ENCODE results near the gene MRPL37. TPM values are rescaled to one million over a fixed set of nuclear protein-coding genes. Genes with fewer than 3 reads are reported as not detected.
A peak's percentile ranks its signal among the peaks of the same experiment; 100 is the strongest.

The MRPL37 gene
- total RNA-seq, 1 donor from 2014 or later, result 32.9 TPM

DNA sequence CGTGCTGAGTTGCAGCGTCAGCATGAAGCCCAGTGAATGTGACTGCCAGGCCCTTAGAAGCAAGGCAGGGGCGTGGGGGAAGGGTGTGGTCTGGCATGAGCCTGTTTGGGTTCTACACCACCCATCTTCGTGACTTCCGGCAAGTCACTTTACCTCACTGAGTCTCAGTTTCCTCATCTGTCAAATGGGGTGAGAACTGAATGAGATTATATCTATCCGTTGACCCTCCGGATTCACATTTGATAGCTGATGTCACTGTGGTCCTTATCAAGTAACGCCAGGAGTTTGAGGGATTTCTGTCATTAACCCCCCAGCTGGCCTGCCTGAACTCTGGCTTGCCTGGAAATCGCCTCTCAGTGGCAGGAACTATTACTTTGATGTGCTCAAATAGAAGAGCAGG, 15.6 kb downstream of the MRPL37 start:
- peaks cover 71 to 85% (median 82%) of the 10 kb centered on the region in 3 donors for H3K36me3 ChIP-seq (ENCODE audit: control insufficient read depth in 3 of 3, insufficient read depth in 3 of 3, low read length in 3 of 3)

DNA sequence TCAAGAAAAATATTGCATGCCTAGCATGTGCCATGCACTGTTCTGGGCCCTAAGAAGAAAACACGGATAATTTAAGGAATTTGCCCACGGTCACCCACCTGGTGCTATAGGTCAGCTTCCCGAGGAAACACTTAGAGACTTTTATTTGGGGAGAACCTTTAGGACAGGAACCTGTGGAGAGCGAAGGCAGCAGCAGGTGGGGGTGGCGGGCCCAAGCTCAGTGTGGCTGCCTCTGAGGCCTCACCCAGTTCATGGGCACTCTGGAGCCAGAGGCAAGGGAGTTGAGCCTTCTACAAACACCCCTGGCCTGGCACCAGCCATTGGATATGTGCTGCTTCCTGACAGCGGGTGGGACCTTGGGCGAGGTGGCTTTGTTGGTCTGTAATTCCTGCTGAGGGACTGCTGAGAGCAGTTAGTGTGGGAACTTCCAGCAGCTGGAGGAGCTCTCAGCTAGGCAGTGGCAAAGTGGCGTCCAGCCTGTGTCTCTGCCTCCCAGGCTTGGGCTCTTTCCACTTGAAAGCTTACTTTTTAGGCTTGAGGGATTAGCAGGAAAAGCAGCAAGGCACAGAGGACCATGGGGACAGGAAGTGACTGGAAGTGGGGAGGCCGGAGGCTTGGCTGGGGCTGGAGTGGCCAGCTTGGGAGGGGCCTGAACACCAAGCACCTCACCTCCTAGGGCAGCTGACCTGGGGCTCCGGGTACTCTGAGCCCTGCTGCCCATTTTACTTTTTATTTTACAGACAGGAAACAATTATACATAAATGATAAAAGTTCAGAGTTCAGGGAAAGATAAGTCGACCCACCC, 19.1 kb downstream of the MRPL37 start:
- H3K4me3 ChIP-seq (ENCODE audit: low read length in 3 of 3), result no peak overlapping the region
- H3K4me1 ChIP-seq (ENCODE audit: control insufficient read depth in 3 of 3, insufficient read depth in 3 of 3, low read length in 3 of 3), result peaks cover 26 to 31% (median 28%) of the 10 kb centered on the region in 3 donors
- peaks cover 46 to 50% (median 49%) of the 10 kb centered on the region in 3 donors for H3K36me3 ChIP-seq (ENCODE audit: control insufficient read depth in 3 of 3, insufficient read depth in 3 of 3, low read length in 3 of 3)
- peak overlapping the region in 2 of 3 donors; percentile 37 to 50 for H3K9ac ChIP-seq (ENCODE audit: low read depth in 1 of 3, low read length in 3 of 3)
- no peaks in the 10 kb centered on the region for H3K27me3 ChIP-seq (ENCODE audit: control insufficient read depth in 3 of 3, insufficient read depth in 3 of 3, low read length in 3 of 3)
- no peaks in the 10 kb centered on the region for H3K9me3 ChIP-seq (ENCODE audit: control insufficient read depth in 3 of 3, low read length in 3 of 3)
- H3K27ac ChIP-seq (ENCODE audit: low read depth, low read length), result peak overlapping the region; percentile 72

More for the DNA sequence above, 15.6 kb downstream of the MRPL37 start:
- no peak overlapping the region for H3K4me3 ChIP-seq (ENCODE audit: low read length in 3 of 3)
- no peak overlapping the region for H3K9ac ChIP-seq (ENCODE audit: low read depth in 1 of 3, low read length in 3 of 3)
- no peak overlapping the region for H3K27ac ChIP-seq (ENCODE audit: low read depth, low read length)
- peaks cover 18 to 19% (median 18%) of the 10 kb centered on the region in 3 donors for H3K4me1 ChIP-seq (ENCODE audit: control insufficient read depth in 3 of 3, insufficient read depth in 3 of 3, low read length in 3 of 3)
- no peaks in the 10 kb centered on the region for H3K27me3 ChIP-seq (ENCODE audit: control insufficient read depth in 3 of 3, insufficient read depth in 3 of 3, low read length in 3 of 3)
- no peaks in the 10 kb centered on the region for H3K9me3 ChIP-seq (ENCODE audit: control insufficient read depth in 3 of 3, low read length in 3 of 3)

DNA sequence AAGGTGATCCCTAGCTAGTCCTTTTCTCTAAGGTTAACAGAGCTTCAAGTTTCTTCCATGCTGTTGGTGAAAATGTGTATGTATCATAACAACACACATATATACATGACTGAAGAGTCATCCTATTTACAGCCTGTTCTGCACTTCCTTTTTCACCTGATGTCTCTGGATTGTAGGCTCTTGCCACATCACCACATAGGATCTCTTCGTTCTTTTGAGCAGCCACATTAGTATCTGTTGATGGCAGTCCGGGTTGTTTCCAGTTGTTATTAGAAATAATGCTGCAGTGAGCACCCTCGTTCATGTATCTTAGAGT, 19.7 kb downstream of the MRPL37 start:
- H3K9ac ChIP-seq (ENCODE audit: low read depth in 1 of 3, low read length in 3 of 3), result peak overlapping the region; percentile 15 to 40 (median 16)
- no peaks in the 10 kb centered on the region for H3K27me3 ChIP-seq (ENCODE audit: control insufficient read depth in 3 of 3, insufficient read depth in 3 of 3, low read length in 3 of 3)
- H3K36me3 ChIP-seq (ENCODE audit: control insufficient read depth in 3 of 3, insufficient read depth in 3 of 3, low read length in 3 of 3), result peaks cover 42 to 45% (median 44%) of the 10 kb centered on the region in 3 donors
- peak overlapping the region; percentile 72 for H3K27ac ChIP-seq (ENCODE audit: low read depth, low read length)
- H3K4me1 ChIP-seq (ENCODE audit: control insufficient read depth in 3 of 3, insufficient read depth in 3 of 3, low read length in 3 of 3), result peaks cover 26 to 31% (median 28%) of the 10 kb centered on the region in 3 donors
- H3K9me3 ChIP-seq (ENCODE audit: control insufficient read depth in 3 of 3, low read length in 3 of 3), result no peaks in the 10 kb centered on the region
- peak overlapping the region in 2 of 3 donors; percentile 32 to 63 for H3K4me3 ChIP-seq (ENCODE audit: low read length in 3 of 3)

DNA sequence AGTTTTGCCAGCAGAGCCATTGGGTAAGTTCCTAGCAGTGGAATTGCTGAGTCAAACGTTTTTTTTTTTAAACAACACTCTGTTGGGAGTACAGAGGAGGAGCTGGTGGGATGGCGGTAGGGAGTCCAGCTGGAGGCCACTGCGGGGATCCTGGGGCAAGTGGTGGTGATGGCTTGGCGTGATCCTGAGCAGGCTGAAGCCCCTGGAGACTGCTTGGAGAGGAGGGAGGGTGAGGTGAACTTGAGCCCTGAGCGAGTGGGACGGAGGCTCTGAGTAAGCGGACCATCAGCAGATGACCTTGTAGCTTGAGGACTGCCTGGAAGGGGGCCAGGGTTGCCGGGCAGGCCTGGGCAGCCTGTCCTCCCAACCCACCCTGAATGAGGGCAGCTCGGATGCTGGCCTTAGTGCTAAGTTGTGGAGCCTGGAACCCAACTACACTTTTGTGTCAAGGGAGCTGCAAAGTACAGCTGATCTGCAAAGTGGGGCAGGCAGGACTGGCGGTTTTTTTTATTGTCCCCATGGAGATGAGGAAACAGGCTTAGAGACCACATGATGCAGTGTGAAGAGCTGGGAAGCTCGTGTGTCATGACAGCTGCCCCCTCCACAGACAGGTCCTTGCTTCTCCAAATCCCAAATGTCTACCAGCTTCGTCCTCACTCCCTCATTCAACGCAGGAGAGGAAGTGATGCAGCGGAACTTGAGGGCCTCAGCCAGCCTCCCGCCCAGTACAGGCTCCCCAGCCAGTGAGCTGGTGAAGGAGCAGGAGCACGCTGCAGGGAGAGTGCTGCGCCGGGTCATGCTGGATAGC, 20.2 kb downstream of the MRPL37 start:
- Histone ChIP-seq H3K9ac (ENCODE audit: low read depth in 1 of 3, low read length in 3 of 3) (peak overlapping the region; percentile 15 to 59 (median 40)), H3K9me3 (ENCODE audit: control insufficient read depth in 3 of 3, low read length in 3 of 3) (no peaks in the 10 kb centered on the region), H3K36me3 (ENCODE audit: control insufficient read depth in 3 of 3, insufficient read depth in 3 of 3, low read length in 3 of 3) (peaks cover 36 to 39% (median 38%) of the 10 kb centered on the region in 3 donors), H3K27me3 (ENCODE audit: control insufficient read depth in 3 of 3, insufficient read depth in 3 of 3, low read length in 3 of 3) (no peaks in the 10 kb centered on the region), H3K4me1 (ENCODE audit: control insufficient read depth in 3 of 3, insufficient read depth in 3 of 3, low read length in 3 of 3) (peaks cover 26 to 31% (median 28%) of the 10 kb centered on the region in 3 donors), H3K4me3 (ENCODE audit: low read length in 3 of 3) (peak overlapping the region; percentile 2 to 63 (median 32)), H3K27ac (ENCODE audit: low read depth, low read length) (peak overlapping the region; percentile 72)

DNA sequence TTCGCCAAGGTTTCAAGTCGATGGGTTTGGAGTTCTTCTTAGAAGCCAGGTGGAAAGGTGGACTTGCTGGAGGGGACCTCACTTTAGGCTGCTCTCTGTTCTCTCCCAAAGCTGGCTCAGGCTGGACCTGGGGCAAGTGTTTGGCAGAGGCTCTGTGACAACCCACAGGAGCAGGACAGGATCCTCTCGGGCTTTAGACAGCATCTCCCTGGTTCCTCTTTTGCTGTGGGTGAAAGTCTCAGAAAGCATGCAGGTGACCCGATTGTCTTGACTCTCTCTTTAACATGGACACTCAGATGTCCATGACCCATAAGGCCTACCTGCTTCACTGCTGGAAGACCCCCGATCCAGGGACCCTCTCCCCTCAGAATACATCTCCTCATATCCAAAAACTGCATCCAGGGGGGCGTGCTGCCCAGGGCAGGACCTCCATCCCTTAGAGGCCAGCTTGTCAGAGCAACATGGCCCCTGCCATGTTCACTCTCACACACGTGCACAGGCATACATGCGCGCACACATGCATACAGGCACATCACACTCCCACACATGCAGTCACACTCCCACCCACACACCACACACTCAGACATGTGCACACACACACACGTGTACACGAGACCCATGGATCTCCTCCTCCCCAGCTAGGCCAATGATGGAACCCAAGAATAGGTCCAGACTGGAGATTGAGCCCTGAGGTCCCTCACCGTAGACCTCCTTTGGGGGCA, 21.3 kb downstream of the MRPL37 start:
- H3K4me3 ChIP-seq (ENCODE audit: low read length in 3 of 3), result peak overlapping the region in 1 of 3 donors; percentile 32
- no peaks in the 10 kb centered on the region for H3K9me3 ChIP-seq (ENCODE audit: control insufficient read depth in 3 of 3, low read length in 3 of 3)
- H3K36me3 ChIP-seq (ENCODE audit: control insufficient read depth in 3 of 3, insufficient read depth in 3 of 3, low read length in 3 of 3), result peaks cover 26 to 32% (median 27%) of the 10 kb centered on the region in 3 donors
- peak overlapping the region; percentile 72 for H3K27ac ChIP-seq (ENCODE audit: low read depth, low read length)
- peaks cover 26 to 31% (median 28%) of the 10 kb centered on the region in 3 donors for H3K4me1 ChIP-seq (ENCODE audit: control insufficient read depth in 3 of 3, insufficient read depth in 3 of 3, low read length in 3 of 3)
- H3K9ac ChIP-seq (ENCODE audit: low read depth in 1 of 3, low read length in 3 of 3), result peak overlapping the region; percentile 7 to 12 (median 8)
- no peaks in the 10 kb centered on the region for H3K27me3 ChIP-seq (ENCODE audit: control insufficient read depth in 3 of 3, insufficient read depth in 3 of 3, low read length in 3 of 3)

DNA sequence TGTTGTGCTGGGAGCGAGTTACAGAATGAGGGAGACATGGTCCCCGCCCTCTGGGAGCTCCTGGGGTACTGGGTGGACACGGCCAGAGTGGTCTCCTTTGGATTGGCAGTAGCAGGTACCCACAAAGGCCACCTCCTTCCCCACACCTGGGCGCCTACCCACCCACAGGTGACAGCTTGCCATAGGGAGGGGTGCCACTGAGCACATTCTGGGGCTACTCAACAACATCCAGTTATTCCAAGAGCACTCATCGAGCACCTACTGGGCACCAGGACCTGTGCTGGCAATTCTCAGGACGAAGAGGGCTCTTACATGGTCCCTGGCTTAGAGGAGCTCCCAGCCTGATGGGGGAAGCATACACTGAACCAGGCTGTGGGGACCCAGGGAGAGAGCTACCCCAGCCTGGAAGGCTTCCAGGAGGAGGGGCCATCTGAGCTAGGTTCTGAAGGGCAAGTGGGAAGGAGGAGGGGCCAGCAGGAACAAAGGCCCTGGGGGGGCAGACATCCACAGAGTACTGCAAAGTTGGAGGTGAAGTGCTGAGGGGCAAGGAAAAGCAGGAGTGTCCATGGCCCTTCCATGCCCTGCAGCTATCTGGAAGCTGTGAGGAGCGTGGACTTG, 22.0 kb downstream of the MRPL37 start:
- Histone ChIP-seq H3K36me3 (ENCODE audit: control insufficient read depth in 3 of 3, insufficient read depth in 3 of 3, low read length in 3 of 3) (peaks cover 19 to 25% (median 20%) of the 10 kb centered on the region in 3 donors), H3K27ac (ENCODE audit: low read depth, low read length) (no peak overlapping the region), H3K4me3 (ENCODE audit: low read length in 3 of 3) (no peak overlapping the region), H3K9me3 (ENCODE audit: control insufficient read depth in 3 of 3, low read length in 3 of 3) (no peaks in the 10 kb centered on the region), H3K27me3 (ENCODE audit: control insufficient read depth in 3 of 3, insufficient read depth in 3 of 3, low read length in 3 of 3) (no peaks in the 10 kb centered on the region), H3K9ac (ENCODE audit: low read depth in 1 of 3, low read length in 3 of 3) (no peak overlapping the region), H3K4me1 (ENCODE audit: control insufficient read depth in 3 of 3, insufficient read depth in 3 of 3, low read length in 3 of 3) (peaks cover 26 to 31% (median 28%) of the 10 kb centered on the region in 3 donors)

DNA sequence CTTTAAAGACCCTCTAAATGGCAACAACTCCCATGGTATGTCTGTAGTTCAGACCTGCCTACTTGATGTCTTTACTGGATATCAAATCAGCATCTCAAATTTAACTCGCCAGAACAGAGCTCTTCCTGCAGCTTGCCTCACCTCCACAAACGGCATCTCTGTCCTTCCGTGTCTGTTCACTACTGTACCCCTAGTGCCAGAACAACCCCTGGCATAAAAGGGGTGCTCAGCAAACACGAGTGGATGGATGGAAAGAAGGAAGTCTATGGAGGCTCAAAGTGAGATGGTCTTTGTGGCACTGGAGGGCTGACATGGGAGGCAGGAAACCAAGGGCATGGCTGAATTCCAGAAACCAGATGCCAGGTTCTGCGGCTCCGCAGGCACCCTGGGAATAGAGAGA, 22.7 kb downstream of the MRPL37 start:
- Histone ChIP-seq H3K36me3 (ENCODE audit: control insufficient read depth in 3 of 3, insufficient read depth in 3 of 3, low read length in 3 of 3) (peaks cover 11 to 20% (median 14%) of the 10 kb centered on the region in 3 donors), H3K27ac (ENCODE audit: low read depth, low read length) (no peak overlapping the region), H3K9ac (ENCODE audit: low read depth in 1 of 3, low read length in 3 of 3) (no peak overlapping the region), H3K4me1 (ENCODE audit: control insufficient read depth in 3 of 3, insufficient read depth in 3 of 3, low read length in 3 of 3) (peaks cover 26 to 32% (median 31%) of the 10 kb centered on the region in 3 donors), H3K9me3 (ENCODE audit: control insufficient read depth in 3 of 3, low read length in 3 of 3) (no peaks in the 10 kb centered on the region), H3K27me3 (ENCODE audit: control insufficient read depth in 3 of 3, insufficient read depth in 3 of 3, low read length in 3 of 3) (no peaks in the 10 kb centered on the region), H3K4me3 (ENCODE audit: low read length in 3 of 3) (no peak overlapping the region)

DNA sequence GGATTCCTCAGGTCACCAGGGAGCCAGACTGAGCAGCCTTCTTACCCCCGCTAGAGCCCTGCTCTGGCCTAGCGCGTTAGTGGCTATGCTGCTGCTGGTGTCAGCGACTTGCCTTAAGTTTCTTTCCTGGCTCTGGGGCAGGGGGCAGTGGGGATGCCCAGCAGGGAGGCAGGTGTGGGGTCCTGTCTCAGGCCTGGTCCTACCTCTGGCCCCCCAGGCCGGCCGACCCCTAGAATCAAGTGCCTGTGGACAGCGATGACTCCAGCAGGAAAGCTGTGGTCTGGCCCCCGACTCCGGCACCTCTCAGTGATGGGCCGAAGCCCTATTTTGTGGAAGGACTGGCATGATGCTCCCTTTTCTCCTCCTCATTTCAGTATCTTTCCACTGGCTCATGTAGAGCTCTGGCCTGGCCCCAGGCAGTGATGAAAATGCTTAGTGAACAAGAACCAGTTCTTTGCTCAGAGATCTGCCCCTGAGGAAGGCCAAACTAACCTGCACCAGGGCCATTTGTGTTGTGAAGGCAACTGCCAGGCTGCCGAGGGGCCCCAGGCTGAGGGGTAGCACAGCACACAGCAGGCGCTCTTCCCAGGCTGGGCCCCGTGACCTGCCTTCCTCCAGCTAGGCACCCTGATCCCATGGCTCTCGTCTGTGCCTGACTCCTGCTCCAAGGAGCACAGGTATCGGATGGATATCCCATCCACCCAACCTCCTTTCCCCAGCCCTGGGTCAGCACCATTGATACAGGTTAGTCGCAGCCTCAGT, 23.7 kb downstream of the MRPL37 start:
- Histone ChIP-seq H3K9me3 (ENCODE audit: control insufficient read depth in 3 of 3, low read length in 3 of 3) (no peaks in the 10 kb centered on the region), H3K27ac (ENCODE audit: low read depth, low read length) (no peak overlapping the region), H3K9ac (ENCODE audit: low read depth in 1 of 3, low read length in 3 of 3) (no peak overlapping the region), H3K4me3 (ENCODE audit: low read length in 3 of 3) (no peak overlapping the region), H3K36me3 (ENCODE audit: control insufficient read depth in 3 of 3, insufficient read depth in 3 of 3, low read length in 3 of 3) (peaks cover 4 to 16% (median 8%) of the 10 kb centered on the region in 3 donors), H3K27me3 (ENCODE audit: control insufficient read depth in 3 of 3, insufficient read depth in 3 of 3, low read length in 3 of 3) (no peaks in the 10 kb centered on the region), H3K4me1 (ENCODE audit: control insufficient read depth in 3 of 3, insufficient read depth in 3 of 3, low read length in 3 of 3) (peaks cover 26 to 32% (median 30%) of the 10 kb centered on the region in 3 donors)

DNA sequence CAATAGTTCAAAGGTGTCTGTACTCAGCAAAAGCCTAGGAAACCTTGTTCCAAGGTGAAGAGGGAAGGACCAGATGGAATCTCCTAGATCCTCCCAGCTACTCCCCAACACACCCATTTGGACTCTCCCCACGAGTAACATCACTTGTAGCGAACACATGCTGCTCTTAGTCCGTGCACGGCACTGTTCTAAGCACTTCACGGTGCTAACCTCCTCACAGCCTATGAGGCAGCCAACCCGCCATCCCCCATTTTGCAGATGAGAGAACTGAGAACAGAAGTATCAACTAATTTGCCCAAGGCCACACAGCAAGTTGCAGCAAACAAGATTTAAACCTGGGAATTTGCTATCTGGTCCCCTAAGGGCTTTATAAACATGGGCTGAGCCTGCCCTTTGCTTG, 24.3 kb downstream of the MRPL37 start:
- Histone ChIP-seq H3K27ac (ENCODE audit: low read depth, low read length) (no peak overlapping the region), H3K27me3 (ENCODE audit: control insufficient read depth in 3 of 3, insufficient read depth in 3 of 3, low read length in 3 of 3) (no peaks in the 10 kb centered on the region), H3K4me1 (ENCODE audit: control insufficient read depth in 3 of 3, insufficient read depth in 3 of 3, low read length in 3 of 3) (peaks cover 20 to 30% (median 24%) of the 10 kb centered on the region in 3 donors), H3K4me3 (ENCODE audit: low read length in 3 of 3) (no peak overlapping the region), H3K36me3 (ENCODE audit: control insufficient read depth in 3 of 3, insufficient read depth in 3 of 3, low read length in 3 of 3) (peaks cover 2 to 10% (median 4%) of the 10 kb centered on the region in 3 donors), H3K9me3 (ENCODE audit: control insufficient read depth in 3 of 3, low read length in 3 of 3) (no peaks in the 10 kb centered on the region), H3K9ac (ENCODE audit: low read depth in 1 of 3, low read length in 3 of 3) (no peak overlapping the region)

All from skeletal muscle tissue (tissue), 4 donors.